NCI-H2196 (cell line): Measurements from ENCODE around the gene TF.

Source experiments
- DNase-seq: peaks from one replicate; lab custom pipeline; 2025; ENCODE audit not compliant: unreplicated experiment; lab: John Stamatoyannopoulos, UW

Gene TF

DNA sequence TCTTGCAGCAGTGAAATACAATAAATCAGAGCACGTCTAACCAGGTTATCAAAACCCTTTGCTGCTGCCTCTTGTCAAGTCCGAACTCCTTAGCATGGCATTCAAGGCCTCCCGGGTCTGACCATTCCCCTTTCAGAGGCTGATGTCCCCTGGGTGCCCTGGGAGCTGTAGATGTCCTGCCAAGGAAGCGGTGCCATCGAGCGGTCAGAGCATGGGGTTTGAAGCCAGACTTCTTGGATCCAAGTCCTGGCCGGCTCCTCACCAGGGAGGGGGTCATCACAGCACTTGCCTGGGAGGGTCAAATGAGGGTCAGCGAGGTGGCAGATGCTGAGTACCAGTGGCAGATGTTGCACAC is 496 bp downstream of the TF start:
- no peak for DNase-seq

DNA sequence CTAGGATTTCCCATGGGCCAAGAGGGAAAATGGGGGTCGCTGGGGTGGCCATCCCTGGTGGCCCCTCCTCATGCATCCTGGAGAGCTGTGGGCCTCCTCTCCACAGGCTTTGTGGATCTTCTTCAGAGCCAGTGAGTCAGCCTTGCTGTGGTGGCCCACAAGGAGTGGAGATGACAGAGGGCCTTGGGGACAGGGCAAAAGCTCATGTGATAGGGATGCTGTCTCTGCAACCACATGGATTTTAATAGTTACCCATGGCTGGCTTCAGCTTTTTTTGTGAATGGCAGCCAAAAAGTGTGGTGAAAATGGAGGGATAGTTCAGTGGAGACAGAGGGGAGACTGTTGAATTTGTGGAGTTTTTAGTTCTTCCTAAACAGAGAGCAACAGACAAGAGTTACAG is 1.2 kb downstream of the TF start:
- no peak for DNase-seq

DNA sequence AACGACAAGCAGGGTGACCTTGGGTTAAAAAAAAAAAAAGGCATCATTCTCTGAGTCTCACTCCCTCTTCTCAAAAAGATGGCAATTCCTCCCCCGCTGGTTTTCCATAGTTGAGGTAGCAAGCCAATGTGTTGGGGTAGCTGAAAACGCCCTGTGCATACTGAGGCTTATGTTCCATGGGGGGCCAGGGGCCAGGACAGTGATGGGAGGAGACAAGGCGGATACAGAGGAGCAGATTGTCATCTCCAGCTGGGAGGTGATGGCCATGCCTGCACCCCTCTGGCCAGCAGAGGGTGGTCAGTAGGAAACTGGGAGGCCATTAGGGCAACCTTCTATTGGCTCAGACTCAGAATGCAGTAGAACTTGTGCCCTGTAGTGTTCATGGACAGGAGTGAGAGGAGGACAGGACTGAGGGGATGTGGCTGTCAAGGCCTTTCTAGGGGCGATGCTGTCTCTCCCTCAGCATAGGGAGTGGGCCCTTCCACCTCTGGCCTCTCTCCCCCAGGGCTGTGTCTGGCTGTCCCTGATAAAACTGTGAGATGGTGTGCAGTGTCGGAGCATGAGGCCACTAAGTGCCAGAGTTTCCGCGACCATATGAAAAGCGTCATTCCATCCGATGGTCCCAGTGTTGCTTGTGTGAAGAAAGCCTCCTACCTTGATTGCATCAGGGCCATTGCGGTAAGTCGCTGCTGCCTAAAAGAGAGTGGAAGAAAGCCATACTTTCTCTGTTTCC is 1.9 kb downstream of the TF start:
- no peak for DNase-seq

DNA sequence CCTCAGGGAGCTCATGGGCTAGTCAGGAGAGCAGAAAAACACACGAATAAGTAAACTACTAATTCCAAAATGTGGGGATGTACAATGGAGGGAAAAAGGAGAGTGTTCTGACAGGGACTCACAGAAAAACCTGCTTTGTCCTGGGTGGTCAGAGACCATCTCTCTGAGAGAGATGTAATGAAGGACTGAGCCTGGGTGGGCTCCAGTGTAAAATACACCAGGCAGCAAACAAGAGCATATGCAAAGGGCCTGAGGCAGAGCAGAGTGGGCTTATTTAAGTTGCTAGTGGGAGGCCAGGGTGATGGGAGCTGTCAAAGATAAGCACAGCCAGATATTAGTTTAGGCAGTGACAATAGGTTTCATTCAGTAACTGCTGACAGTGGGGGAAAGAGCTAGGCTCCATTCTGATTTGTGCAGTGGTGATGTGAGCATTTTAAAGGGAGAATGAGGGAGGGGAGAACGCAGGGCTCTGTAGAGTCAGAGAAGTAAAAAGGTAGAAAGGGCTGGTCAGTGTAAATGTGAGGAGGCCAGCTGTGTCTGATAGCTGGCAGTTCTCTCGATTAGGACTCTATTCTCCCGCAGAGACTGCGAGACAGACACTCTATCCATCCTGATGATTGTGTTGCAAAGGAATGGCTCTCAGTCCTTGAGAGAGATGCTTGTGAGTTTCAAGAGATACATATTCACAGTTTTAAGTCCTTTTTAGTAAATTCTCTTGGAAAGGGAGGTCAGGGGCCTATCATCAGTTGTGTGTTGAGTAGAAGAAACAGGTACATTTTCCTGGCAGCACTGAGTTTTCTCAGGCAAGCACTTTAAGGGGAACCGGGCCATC is 3.5 kb downstream of the TF start:
- no peak for DNase-seq

DNA sequence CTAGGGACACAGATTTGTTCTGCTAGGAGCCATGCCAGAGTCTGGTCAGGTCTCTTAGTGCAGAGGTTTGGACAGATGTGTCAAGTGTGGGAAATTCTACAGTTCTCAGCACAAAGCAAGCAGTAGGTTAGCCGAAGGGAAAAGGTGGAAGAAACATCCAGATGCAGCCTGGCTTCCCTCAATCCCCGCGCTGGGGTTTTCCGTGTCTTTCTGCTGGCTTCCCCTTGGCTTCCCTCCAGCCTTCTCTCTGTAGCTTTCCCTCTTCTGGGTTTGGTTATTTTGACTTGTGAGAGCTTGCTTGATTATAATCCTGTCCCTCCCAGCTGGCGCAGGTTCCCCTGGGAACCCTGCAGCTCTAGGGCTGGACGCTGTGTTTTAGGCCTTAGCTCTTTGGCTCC is 4.1 kb downstream of the TF start:
- no peak for DNase-seq

DNA sequence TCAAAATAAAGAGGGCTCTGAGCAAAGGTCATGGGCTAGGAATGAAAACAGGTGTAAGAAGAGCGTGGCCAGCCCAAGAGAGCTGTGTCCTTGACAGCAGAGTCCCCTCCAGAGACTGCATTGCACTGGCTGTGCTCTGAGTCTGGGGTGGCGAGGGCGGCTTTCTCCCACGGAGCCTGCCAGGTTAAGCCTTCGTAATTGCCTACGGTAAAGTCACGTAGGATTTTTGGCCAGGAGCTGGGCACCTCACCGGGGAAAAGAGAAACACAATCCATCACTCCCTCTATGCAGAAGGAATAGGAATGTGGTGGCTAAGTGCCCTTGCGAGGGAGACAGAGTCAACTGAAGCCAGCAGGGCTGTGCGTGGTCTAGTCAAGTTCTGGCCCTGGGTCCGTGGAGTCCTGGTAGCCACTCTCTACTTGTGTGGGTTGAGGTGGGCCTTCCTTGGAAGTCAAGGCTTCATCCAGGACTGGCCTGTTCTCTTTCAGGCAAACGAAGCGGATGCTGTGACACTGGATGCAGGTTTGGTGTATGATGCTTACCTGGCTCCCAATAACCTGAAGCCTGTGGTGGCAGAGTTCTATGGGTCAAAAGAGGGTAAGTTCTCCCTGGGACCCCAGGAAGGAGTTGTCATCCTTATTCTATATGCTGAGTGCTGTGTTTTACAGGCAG is 7.0 kb downstream of the TF start:
- DNase-seq, result no peak

DNA sequence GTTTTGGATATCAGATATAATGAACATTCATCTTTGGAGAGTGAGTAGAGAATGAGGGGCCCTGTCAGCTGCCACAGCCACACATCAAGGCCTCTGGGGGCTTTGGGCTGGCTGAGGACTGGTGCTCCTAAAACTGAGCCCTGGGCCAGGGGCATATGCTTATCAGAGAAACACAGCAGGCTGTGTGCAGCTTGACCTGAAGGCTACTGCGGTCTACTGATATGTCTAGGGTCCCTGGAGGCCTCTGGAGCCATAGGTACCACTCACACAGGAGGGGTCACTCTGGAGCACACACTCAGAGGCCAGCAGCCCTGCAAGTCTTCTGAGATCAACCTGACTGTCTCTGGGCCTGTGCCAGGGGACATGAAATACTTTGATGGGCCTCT is 7.6 kb downstream of the TF start:
- no peak for DNase-seq

DNA sequence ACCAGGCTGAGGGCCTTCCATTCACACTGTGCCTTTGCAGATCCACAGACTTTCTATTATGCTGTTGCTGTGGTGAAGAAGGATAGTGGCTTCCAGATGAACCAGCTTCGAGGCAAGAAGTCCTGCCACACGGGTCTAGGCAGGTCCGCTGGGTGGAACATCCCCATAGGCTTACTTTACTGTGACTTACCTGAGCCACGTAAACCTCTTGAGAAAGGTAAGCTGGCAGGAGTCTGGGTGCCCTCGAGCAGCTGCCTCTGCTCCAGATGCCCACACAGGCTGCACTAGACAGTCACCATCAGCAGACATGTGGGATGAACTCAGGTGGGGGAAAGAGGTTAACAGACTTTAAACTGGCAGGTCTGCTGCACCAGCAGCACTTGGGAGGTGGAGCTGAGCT is 8.3 kb downstream of the TF start:
- no peak for DNase-seq

DNA sequence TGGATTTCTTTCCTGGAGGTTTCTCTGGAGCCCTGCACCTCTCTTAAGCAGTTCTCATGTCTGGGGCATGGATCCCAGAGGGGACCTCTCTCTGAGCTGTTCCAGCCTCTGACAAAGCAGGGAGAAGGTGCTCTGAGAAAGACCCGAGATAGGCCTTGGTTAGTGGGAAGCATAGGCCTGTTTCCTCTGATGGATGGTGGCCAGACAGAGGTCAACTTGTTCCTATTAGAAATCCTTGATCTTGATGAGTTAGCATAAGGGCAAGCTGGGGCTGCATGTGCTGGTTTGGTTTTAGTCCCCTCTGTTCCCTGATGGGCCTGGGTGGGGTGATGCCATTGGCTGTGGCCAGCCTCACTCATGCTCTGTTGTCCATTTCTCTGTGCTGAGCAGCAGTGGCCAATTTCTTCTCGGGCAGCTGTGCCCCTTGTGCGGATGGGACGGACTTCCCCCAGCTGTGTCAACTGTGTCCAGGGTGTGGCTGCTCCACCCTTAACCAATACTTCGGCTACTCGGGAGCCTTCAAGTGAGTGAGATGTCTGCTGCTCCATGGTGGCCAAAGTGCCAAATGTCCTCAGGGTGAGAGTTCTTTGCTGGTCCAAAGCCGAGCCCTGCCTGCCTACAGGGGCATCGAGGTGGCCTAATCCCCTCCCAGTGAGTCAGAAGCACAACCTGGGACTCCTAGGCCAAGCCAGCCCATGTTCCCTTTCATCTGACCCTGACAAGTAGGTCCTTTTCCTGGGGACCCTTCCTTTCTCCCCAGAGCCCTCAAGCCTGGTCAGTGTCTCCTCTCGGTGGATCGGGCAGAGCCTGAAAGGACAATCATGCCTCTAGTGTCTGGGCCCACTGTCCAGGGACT is 9.0 kb downstream of the TF start:
- no peak for DNase-seq

DNA sequence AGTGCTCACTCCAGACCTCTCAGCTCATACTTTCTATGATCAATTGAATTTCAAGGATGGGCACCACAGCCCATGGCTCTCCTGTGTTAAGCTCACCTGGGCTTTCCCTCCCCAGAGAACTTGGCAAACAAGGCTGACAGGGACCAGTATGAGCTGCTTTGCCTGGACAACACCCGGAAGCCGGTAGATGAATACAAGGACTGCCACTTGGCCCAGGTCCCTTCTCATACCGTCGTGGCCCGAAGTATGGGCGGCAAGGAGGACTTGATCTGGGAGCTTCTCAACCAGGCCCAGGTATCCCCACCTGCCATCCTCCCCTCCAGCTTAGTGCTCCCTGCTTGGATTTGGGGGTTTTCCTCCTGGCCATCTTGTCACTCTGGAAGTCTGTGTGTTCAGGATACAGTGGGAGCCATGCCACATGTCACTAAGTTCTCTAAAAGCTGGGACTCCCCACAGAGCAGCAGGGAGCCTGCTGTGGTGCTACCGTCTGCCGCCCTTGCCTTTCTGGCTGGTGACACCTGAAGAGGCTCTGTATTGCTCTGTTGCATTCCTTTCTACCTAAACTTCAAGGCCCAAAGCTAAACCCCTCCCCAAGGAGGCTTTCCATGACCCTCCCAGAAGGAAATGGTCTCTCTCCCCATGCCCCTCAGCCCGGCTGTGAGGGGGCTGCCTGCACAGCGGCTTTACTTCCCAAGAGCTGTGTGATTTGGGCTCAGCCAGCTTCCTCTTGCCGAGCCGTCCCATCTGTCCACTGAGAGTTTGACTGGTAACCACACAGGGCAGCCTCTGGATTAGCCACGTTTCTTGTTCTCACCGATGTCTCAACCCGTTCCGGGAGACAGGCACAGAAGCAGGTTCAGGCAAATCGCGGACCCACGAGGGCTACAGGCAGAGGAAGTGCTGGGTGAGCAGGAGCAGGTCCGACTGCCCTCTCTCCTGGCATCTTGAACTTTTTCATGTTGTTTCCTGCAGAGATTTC is 10.8 kb downstream of the TF start:
- no peak for DNase-seq

DNA sequence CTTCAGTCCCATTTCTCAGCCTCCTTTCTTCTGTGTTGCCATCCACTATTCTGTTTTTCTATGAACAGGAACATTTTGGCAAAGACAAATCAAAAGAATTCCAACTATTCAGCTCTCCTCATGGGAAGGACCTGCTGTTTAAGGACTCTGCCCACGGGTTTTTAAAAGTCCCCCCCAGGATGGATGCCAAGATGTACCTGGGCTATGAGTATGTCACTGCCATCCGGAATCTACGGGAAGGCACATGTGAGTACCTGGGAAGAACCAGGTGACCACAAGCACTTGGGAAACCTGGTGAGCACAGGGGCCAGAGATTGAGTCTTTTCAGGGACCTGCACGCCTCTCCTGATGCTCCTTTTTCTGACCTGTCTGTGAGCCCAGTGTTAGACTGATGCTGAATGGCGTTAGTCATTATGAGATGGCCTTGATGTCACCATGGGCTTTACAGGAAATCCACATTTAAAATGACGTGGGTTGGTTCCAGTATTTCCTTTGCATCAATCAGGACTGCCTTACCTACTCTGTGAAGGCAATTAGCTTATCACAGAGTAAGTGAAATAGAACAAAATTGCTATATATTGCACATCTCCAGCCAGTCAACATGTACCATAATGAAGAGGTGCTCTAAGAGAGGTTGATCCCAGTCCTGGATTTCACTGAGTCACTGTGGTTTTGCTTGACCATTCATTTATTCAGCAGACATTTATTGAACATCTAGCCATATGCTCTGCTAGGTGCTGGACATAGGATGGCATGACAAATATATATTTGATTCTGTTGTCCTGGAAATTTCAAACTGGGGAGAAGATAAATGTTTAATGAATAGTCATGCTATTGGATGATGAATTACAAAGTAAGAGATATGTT is 11.7 kb downstream of the TF start:
- no peak for DNase-seq

DNA sequence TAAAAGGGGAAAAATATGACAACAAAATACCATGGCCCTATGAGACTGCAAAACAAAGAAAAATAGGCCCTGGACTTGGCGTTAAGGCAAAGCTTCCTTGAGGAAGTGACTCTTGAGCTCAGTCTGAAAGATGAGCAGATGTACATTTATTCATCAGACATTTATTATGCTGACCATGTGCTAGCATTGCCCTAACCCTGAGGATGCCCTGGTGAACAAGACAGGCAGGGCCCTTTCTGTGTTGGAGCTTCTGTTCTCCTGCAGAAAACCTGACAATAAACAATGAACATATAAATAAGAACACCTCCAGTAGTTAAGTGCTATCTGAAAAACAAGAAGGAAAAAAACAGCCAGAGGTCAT is 12.4 kb downstream of the TF start:
- no peak for DNase-seq

DNA sequence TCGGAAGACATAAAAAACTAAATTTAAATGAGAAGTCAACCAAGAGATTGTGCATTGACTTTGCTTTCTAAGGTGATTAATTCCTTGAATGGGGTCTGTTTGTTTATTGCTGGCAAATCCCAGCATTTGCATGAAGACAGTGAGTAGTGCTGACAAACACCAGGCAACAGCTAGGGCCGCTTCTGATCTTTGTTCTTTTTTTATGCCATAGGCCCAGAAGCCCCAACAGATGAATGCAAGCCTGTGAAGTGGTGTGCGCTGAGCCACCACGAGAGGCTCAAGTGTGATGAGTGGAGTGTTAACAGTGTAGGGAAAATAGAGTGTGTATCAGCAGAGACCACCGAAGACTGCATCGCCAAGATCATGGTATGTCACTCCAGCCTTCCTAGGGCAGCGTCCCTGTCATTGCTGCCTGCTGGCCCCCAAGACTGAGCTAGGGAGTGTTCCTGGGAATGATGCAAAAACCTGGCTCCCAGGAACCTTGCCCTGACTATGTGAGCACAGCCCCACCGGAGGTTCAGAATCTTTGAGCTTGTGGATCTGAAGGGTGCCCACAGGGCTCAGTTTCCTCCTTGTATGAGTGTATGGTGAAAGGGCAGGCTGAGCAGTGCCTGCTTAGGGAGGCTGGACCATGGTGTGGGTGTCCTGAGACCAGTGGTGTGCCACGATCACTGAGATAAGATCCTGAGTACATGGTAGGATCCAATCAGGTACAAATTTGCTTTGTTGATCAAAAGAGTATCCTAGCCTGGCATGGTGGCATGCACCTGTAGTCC is 13.0 kb downstream of the TF start:
- no peak for DNase-seq

DNA sequence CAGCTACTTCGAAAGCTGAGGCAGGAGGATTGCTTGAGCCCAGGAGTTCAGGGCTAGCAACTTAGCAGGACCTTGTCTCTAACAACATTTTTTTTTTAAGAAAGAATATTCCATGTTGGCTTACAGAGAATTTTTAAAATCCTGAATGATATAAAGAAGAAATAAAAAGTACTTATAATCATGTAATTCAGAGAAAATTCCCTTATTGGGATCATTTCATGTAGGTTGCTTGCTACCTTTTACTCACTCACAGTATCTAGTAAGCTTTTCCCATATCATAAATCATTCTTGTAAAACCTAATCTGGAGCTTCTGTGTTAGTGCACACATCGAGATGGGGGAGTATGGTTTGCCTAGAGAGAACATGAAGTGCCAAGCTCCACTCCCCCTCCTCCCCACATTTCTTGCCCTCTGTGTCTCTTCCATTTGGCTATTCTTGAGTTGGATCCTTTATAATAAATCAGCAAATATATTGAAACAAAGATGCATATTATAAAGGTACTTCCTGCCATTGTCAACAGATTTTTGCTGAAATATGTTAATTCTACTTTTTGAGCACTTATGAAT is 13.6 kb downstream of the TF start:
- no peak for DNase-seq

DNA sequence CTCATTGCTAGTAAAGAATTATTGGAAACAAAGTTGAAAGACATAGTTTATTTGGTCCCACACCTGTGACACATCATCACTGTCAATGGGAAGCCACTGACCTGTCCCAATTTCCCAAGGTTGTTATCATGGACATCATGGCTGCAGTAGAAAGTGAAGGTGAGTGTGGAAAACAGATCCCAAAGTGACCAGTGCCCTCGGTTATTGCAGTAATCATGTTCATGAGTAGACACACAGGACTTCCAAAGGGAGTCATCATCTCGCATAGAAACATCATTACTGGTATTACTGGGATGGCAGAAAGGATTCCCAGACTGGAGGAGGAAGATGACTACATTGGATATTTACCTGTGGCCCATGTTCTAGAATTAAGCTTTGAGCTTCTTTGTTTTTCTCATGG is 14.7 kb downstream of the TF start:
- no peak for DNase-seq

DNA sequence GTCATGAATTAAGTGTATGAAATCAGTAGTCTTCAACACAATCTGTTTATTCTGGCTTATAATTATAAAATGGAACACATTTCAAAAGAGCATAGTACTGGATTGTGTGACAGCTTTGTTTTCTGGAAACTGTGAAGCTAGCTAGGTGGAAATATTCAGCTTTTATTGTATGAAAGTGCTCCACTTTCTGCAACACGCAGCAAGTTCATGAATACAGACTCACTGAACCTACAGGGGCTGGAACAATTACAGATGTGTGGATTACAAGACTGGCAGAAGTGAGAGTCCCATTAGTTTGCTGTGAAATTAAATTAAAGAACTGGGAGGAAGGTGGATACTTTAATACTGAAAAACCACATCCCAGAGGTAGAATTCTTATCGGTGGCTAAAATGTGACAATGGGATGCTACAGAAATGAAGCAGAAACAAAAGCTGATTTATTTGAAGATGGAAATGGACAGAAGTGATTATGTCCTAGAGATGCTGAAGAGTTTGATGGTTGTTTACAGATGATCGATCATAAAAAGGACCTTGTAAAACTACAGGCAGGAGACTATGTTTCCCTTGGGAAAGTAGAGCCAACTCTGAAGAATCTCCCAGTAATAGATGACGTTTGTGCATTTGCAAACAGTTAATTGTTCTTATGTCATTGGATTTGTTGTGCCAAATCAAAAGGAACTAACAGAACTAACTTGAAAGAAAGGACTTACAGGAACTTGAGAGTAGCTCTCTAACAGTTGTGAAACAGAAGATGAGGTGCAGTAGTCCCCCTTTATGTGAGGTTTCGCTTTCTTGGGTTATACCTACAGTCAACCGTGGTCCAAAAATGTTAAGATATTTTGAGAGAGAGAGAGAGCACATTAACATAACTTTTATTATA is 15.7 kb downstream of the TF start:
- DNase-seq, result no peak

DNA sequence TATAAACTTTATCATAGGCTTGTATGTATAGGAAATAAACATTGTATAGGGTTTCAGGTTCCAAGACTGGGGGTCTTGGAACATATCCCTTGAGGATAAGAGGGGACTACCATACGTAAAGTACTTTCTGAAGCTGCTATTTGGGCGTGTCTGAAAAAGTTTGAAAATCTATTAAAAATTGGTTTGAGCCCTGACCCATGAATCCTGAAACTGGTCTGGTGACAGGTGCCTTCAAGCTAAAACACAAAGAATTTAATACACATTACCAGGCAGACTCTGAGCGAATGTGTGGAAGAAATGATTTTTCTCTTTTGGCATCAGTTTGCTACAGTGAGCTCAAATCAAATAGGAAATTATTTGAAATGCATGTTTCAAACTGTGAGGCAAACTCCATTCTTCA is 16.3 kb downstream of the TF start:
- no peak for DNase-seq
